Inflammatory macrophage (primary cell): ENCODE results near the gene HLA-B.

Experiments used
- DNase-seq, 2 donors: peaks; one replicate each; pipeline ENCODE4 v3.0.0-alpha.2; 2020 to 2022

The HLA-B gene

GRCh38 chr6:31352310-31352682, 4.7 kb downstream of the HLA-B start:
- DNase-seq, result no peak

- no peak for DNase-seq
Observed at GRCh38 chr6:31351401-31352309, 5.3 kb downstream of the HLA-B start.

DNA sequence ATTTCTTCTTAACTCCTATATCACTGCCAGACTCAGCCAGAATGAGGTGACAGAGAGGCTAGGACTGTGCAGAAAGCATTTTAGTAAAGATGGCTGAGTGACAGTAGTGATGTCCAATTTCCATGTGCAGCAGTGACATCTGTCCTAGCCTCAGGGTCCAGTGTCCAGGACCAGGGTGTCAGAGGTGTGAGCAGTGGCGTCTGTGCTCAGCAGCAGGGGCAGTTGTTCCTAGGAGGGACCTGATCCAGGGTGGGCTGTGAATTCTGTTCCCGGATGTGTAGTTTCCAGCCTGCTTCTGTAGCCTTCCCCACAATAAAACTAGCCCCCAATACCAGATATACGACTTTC, 6.0 kb downstream of the HLA-B start:
- no peak for DNase-seq

GRCh38 chr6:31350196-31351032, 6.6 kb downstream of the HLA-B start:
- DNase-seq, result no peak

GRCh38 chr6:31349301-31349700, 7.7 kb downstream of the HLA-B start:
- DNase-seq, result no peak

DNA sequence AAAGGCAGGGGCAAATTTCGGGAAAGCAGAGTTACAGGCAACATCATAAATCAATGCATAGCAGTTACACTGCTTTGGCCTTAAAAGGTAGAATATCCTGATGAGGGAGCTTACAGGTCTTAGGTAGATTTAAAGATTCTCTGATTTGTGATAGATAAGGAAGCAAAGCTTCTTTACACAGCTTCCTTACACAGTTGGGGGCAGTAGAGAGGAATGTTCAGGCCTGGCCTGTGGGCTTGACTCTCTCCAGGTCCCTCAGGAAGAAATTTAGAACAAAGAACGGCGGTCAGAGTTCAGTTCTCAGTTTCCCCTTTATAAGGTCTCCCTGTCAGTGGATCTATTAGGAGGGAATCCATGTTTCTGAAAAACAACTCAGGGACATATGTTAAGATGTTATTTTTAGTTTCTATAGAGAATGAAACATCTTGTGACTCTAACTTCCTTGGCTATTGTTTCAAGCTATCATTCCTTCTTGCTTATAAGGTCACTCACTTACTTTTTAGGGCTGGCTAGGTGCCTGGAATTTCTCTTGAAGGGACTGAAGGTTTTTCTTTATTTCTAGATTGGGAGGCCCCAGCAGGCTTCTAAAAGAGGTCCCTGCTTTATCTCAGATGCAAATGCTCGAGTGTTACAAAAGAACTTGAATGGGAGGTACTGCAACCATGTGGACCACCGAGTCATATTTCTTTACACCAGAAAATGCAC, 11.8 kb downstream of the HLA-B start:
- no peak for DNase-seq

GRCh38 chr6:31340228-31340627, 16.8 kb downstream of the HLA-B start:
- DNase-seq, result no peak

DNA sequence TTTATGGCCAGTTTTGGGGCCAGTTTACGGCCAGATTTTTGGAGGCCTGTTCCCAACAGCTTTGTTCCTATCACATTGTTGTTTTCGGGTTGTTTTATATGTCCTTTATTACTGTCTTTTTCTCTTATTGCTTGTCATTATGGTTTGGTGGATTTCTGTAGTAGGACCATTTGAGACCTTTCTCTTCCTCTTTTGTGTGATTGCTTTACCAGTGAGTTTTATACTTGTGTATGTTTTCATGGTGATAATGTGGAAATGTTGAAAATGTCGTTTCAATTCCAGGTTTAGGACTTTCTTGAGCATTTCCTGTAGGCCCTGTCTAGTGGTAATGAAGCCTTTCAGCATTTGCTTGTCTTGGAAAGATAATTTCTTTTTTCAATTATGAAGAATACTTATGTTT, 17.8 kb downstream of the HLA-B start:
- no peak for DNase-seq

GRCh38 chr6:31336896-31337496, 20.0 kb downstream of the HLA-B start:
- DNase-seq, result no peak

DNA sequence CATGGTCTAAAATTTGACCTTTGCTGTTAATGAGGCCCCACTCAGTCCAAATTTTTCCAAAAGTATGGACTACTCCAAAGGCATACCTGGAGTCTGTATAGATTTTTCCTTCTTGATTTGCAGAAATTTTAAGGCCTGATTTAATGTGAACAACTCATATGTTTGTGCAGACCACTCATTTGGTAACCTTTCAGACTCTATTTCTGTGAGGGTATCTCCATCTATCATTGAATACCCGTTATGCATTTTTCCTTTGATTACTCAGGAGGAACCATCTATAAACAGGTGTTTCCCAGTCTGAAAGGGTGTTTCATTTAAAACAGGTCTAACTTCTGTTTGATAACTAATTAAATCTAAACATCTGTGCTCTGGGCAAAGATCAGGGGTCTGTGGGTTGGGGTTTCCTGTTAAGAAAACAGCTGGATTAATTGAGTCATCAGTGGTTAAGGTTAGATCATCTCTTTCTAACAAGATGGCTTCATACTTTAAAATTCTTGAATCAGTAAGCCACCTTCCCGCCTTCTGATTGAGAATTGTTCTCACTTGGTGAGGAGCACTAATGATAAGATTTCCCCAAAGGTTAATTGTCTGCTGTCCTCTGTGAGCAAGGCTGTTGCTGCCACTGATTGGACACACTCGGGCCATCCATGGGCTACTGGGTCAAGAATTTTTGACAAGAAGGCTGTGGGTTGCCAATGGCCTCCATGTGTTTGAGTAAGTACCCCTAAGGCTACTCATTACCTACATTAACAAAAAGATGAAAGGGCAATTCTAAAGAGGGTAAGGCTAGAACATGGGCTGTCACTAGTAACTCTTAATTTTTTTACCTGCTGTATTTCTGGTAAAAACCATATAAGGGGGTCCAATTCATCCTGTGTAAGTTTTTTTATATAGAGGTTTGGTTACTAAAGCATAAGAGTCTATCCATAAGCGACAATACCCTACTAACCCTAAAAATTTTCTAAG, 24.1 kb downstream of the HLA-B start:
- peak in 1 of 2 donors; percentile 5 for DNase-seq

DNA sequence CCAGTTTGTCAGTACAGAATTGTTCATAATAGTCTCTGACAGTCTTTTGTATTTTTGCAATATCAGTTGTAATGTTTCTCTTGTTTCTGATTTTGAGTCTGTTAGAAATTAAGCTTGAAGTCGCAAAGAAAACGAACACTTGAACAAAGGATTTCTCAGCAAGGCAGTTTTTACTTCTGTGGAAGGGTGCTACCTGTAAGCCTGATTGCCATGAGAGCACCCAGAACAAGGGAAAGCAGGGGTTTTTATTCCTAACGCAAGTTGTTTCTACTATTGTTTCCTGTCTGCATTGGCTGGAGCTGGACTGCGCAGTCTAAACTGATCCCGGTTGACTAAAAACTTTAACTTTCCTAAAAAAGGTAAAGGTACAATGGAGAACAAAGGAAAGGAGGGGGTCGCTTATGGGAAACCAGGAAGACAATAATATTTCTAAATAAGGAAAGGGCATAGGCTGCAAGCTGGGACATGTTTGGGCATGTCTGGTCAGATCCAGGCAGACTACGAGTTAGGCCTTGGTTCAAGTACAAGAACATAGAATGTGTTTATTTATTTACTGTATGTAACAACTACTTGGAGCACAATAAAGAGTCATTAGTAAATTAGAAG, 28.5 kb downstream of the HLA-B start:
- DNase-seq, result no peak

GRCh38 chr6:31321820-31322219, 35.2 kb downstream of the HLA-B start:
- no peak for DNase-seq

- DNase-seq, result no peak
Observed at GRCh38 chr6:31321005-31321707, 35.8 kb downstream of the HLA-B start.

- DNase-seq, result no peak
Observed at GRCh38 chr6:31317036-31317435, 39.9 kb downstream of the HLA-B start.

GRCh38 chr6:31309641-31310040, 47.3 kb downstream of the HLA-B start:
- DNase-seq, result no peak

- no peak for DNase-seq
Observed at GRCh38 chr6:31308845-31309175, 48.2 kb downstream of the HLA-B start.

DNA sequence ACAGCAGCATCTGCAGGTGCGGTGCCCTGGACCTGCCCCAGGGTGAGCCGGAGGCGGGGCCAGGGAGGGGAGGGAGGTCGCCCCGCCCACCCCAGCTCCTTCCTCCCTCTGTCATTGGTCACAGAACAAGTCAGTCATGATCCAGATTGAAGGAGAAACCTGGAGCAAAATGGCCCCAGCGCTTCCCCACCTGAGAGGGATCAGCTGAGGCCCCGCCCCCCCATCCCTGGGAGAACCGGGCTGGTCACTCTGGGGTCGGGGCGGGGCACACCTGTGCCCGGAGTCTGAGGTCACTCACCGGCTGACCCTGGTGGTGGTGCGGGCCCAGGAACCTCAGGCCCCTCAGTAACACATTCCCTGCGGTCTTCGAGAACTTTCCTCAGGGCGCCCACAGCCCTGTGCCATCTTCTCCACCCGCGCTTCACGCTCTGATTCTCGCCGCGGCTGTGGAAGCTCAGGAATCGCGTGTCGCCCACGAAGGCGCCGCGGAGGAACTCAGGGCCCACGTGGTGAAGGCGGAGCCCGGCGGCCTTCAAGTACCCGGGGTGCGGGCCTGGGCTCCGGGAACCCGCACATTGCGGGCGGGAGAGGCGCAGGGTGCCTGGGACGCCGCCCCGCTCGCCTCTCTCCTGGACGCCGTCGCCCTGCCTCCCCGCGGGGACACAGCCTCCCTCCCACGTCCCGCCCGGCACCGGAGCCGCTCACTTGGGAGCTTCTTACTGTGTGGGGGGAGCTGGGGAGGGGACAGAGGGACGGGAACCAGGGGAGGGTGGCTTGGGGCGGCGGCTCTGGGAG, 48.7 kb downstream of the HLA-B start:
- peak; percentile 16 to 70 for DNase-seq

DNA sequence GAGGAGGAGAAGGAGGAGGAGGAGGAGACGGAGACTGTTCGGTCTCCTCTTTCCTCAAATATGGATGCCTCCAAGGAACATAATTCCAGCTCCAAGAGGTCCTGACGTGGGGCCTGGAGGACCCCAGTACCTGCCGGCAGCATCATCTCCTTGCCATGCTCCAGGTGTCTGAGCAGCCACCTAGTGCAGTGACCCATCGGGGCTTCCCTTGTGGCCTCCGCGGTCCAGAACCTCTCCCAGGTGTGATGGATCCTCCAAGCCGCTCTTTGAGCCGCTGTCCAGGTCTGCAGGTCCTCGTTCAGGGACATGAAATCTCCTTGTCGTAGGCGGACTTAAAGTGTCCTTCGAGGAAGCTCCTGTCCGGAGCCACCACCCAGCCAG, 49.3 kb downstream of the HLA-B start:
- DNase-seq, result no peak

DNA sequence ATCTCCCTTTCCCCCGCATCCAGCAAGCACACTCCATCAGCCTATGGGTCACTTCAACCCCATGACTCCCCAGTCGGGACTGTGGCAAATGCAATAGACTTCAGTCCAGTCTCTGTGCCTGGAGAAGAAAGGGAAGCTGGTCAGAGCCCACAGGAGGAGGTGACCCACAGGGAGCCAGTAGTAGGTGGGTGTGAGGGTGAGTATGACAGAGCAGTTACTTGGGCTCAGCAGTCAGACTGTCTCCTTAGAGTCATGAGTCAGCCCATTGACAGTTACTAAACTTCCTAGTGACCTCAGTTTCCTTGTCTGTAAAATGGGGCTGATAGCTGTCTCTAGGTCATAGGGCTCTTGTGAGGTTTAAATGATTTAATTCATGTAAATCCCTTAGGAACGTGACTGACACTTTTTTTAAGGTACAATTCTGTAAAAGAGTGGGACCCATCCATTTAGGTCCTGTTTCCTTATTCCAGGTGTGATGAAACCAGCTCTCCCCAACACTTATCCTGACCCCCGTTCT, 51.2 kb downstream of the HLA-B start:
- peak; percentile 91 for DNase-seq

- peak; percentile 83 to 88 for DNase-seq
Observed at GRCh38 chr6:31304683-31305082, 52.3 kb downstream of the HLA-B start.
